NCI-H187 treated with DMSO at 0.1 percent for 48 hours (cell line): ENCODE results near the gene HSF5.
"Not testable (repeated sequence)": the region's sequence is repeated elsewhere in the genome, so short reads cannot be mapped to it uniquely, and the experiment has no call there.

Experiments
- DNase-seq: peaks from one replicate; lab custom pipeline; 2025; lab: John Stamatoyannopoulos, UW

Gene HSF5

DNA sequence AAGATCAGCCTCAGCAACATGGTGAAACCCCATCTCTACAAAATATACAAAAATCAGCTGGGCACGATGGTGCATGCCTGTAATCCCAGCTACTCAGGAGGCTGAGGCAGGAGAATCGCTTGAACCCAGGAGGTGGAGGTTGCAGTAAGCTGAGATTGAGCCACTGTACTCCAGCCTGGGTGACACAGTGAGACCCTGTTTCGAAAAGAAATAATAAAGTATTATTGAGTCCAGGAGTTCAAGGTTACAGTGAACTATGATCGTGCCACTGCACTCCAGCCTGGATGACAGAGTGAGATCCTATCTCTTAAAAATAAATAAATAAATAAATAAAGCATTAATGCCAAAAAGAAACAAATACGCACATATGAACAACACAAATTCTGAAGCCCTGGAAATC, 6.4 kb downstream of the HSF5 start:
- DNase-seq, result not testable (repeated sequence)

DNA sequence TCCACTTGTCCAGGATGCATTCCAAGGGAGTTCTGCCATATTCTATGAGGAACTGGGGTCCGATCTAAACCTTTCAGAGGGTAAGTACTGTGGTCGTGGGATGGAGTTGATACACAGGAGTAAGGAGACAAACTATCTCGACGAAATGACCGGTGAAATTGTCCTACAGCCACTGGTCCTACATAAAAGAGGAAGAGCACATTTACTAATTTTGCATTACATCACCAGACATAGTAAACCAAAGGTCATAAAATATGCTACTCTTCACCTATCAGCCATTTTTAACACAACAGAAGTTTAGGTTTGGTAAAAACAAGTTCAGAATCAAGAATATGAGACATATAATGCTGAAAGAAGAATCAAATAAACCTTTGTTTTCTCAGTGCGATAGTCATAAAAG, 8.1 kb downstream of the HSF5 start:
- no peak for DNase-seq

- no peak for DNase-seq
Observed at GRCh38 chr17:58476812-58477211, 11.4 kb downstream of the HSF5 start.

GRCh38 chr17:58475985-58476384, 12.2 kb downstream of the HSF5 start:
- no peak for DNase-seq

DNA sequence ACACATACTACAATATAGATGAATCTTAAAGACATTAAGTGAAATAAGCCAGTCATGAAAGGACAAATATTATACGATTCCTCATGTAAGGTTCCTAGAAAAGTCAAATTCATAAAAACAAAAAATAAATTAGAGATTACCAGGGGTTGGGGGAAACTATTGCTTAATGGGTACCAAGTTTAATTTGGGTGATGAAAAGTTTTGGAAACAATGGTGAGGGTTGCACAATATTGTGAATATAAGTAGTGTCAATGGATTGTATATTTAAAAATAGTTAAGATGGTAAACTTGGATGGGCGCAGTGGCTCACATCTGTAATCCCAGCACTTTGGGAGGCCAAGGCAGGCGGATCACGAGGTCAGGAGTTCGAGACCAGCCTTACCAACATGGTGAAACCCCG, 17.9 kb downstream of the HSF5 start:
- DNase-seq, result no peak

GRCh38 chr17:58468944-58469343, 19.3 kb downstream of the HSF5 start:
- DNase-seq, result no peak

GRCh38 chr17:58455491-58455890, 32.7 kb downstream of the HSF5 start:
- no peak for DNase-seq

DNA sequence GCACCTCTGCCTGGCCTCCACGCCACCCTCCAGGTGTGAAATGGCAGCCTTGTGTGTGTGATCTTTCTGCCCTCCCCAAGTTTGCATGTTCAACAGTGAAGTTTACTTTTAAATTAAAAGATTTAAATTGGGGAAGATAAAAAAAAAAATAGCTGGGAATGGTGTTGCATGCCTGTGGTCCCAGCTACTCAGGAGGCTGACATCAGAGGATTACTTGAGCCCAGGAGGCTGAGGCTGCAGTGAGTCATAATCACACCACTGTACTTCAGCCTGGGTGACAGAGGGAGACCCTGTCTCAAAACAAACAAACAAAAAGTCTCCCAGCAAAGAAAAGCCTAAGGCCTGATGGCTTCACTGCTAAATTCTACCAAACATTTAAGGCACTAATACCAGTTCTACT, 35.5 kb downstream of the HSF5 start:
- no peak for DNase-seq

DNA sequence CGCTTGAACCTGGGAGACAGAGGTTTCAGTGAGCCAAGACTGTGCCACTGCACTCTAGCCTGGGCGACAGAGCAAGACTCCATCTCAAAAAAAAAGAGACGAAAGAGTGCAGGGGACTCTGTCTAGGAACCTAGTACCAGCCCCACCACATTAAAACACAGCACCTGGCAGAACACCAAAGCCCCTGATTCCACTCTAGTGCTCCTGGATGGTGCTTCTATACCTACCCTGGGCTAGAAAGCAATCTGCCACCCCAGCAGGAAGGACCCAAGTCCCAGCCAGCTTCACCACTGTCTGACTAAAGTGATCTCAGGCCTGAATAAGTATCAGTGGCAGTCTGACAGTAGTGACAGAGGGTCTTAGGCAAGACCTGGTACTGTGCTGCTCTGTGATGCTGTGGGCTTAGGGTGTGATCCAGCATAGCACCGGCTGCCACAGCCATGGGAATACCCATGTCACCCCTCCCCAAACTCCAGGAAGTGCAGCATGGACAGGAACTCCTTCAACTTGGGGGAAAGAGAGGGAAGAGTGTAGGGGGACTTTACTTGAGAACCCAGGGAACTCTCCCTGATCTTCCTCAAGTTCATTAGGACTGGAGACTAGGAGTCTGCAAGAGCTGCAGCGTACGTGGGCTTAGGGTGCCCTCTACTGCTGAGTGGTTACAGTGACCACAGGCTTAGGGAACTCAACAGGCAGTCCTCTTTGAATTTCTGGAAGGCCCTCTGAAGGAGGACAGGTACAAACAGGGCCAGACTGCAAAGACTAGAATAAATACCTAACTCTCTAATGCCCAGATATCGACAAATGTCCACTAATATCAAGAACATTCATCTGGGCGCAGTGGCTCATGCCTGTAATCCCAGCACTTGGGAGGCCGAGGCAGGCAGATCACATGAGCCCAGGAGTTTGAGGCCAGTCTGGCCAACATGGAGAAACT, 40.9 kb downstream of the HSF5 start:
- no peak for DNase-seq

GRCh38 chr17:58446086-58446485, 42.1 kb downstream of the HSF5 start:
- no peak for DNase-seq

DNA sequence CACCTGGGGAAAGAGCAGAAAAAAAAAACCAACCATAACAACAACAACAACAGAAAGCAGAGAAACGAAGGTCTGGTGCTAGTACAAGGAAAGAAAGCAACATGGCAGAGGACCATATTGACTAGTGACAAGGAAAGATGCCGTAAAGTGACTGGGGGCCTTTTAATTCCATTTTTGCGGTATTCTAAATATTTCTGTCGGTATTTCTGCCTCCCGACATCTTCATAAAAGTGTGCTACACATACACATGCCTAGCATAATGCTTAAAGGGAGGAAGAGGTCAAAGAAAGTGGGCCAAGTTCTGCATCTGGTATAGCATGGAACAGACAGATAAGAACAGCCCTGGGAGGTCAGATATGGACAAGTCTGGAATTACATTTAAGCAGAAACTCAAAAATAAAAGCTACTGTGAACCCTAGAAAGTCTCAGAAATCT, 51.4 kb downstream of the HSF5 start:
- DNase-seq, result no peak

- no peak for DNase-seq
Observed at GRCh38 chr17:58436245-58436644, 52.0 kb downstream of the HSF5 start.

DNA sequence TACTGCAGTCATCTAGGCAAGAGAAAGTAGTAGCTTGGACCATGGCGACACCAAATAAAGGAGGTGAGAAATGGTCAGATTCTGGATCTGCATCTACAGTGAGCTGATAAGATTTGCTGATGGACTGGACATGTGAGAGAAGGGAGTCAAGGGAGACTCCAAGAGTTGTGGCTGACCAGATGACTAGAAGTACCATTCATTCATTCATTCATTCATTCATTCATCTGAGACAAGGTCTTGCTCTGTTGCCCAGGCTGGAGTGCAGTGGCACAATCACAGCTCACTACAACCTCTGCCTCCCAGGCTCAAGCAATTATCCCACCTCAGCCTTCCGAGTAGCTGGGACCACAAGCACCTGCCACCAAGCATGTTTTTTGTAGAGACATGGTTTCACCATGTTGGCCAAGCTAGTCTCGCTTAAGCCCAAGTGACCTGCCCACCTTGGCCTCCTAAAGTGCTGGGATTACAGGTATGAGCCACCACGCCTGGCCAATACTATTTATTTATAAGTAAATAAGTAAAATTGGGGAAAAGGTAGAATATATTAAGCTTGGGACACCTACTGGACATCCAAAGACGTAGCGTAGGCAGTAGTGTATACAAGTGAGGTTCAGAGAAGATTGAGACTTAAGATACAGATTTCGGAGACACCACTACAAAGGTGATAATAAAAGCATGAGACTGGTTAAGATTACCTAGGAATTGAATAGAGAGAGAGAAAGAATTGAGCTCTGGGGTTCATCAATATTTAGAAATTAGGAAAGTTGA, 55.2 kb downstream of the HSF5 start:
- no peak for DNase-seq

- DNase-seq, result no peak
Observed at GRCh38 chr17:58427807-58428206, 60.4 kb downstream of the HSF5 start.

DNA sequence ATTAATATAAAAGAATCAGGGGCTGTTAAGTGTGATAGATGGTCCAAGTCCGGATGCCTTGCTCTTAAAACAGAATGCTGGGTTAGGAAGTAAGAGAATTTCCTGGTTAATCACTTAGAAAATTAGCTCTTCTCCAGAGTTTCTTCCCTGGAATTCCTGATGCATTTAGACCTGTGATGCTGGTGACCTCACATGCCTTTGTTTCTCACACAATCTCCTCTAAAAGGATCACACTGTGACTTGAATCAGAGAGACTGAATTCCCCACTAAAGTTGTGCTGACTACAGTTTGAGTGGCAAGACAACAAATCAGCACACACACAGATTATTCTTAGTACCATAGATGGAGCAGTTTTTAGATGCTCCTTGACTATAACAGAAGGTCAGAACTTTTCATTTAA, 66.5 kb downstream of the HSF5 start:
- DNase-seq, result no peak

DNA sequence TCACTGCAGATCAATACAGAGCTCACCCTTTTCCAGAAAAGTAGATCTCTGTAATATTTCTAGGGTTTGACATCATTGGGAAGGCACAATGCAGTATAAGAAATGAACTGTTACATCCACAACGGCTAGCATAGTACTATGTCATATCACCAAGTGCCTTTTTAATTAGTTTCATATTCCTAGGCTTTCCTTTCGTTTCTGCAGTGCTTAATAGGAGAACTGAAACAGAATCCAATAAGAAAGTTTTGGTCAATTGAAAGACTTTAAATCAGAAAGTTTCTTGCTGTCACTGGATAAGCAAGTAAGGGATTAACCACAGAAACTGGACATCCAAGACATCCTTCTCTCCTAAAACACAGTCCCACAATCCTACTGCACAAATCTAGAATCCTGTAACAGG, 67.4 kb downstream of the HSF5 start:
- no peak for DNase-seq

- DNase-seq, result peak; percentile 92
Observed at GRCh38 chr17:58417300-58418092, 70.7 kb downstream of the HSF5 start, which contains the start of gene RNF43. TSS of gene RNF43 (minus strand) at chr17:58417534. CDS start at chr17:58415577, 1,957 bp downstream.

DNA sequence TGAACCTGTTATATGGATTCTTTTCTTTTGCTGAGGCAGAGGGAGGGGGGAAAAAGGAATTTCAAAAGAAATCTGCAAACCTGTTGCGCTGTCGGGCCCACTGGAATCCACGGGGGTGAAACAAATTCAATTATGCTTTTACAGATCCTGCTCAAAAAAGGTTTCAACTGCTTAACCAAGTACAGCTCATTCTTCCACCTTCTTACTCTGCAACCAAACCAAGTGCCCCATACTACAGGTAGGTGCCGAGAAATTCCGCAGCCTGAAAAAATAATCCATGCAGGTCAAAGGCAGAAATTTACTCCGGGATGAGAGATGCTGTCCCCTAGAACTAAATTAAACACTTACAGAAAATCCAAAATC, 71.3 kb downstream of the HSF5 start:
- DNase-seq, result no peak

GRCh38 chr17:58416396-58416795, 71.8 kb downstream of the HSF5 start:
- no peak for DNase-seq

DNA sequence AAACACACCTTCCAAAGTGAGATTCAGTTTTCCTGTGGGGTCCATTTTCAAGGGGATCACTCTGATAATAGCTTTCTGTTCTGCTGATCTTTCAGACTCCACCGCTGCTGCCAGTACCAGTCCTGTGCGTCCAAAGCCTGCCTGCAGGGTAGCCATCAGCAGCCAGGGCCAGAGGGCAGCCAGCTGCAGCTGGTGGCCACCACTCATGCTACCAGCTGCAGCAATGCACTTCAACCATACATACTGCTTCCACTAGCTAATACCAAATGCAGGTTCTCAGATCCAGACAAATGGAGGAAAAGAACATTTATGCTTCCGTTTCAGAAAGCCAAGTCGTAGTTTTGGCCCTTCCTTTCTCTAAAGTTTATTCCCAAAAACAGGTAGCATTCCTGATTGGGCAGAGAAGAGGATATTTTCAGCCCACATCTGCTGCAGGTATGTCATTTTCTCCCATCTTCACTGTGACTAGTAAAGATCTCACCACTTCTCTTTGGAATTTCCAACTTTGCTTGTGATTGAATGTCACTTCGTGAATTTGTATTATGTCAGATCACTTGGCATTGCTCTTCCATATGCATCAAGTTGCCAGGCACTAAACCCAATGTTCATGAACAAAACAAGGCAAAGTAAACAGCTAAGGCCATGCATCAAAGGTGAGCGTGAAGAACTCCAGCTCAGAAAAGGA, 72.7 kb downstream of the HSF5 start:
- DNase-seq, result no peak

DNA sequence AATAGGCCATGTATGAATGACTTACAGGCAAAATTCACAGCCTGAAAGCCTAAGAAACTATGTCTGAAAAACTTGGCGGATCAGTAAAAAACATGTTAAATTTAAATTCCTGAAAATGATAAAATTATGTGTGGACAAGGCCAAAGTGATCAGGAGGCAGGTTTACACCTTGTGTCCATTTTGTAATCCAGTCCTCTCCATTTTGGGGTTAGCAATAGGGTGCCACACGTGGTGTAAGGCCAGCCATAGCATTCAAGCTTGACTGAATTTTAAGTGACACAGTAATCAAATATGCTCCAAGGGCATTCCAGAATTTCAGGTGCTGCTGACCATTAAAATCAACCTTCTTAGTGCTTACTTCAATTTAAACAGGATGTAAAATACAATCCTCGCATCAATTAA, 73.6 kb downstream of the HSF5 start:
- DNase-seq, result no peak

DNA sequence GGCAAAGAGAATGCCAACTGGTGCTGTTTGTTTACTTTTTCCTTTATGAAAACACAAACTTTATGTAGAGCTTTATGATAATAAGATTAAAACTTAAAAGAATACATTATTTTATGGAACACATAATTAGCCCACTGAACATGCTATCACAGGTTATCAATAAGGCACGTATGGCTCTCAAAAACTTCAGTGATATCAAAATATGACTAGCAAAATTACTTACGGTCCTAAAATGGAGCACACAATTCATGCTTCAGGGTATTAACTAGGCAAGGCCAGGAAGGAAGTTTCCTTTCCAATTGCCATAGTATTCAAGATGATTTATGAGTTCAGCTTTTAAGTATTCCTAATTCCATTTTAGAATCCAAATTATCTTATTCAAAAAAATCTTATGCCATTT, 74.5 kb downstream of the HSF5 start:
- no peak for DNase-seq
